Glomerular visceral epithelial cell (primary cell): ENCODE results near the gene SNX13.

Experiments used
- DNase-seq: peaks from one replicate; pipeline ENCODE4 v3.0.0-alpha.2; 2016; ENCODE audit errors: extremely low spot score

The SNX13 gene

GRCh38 chr7:17940302-17940883 is at the start of gene SNX13:
Gene SNX13 (minus strand): TSS chr7:17940494. CDS start chr7:17940295, 199 bp downstream.
- peak; percentile 92 for DNase-seq

- DNase-seq = no peak
Observed at GRCh38 chr7:17989546-17989945, 49.3 kb upstream of the SNX13 start.

- no peak for DNase-seq
Observed at GRCh38 chr7:17988858-17989257, 48.6 kb upstream of the SNX13 start.

- no peak for DNase-seq
Observed at GRCh38 chr7:17988141-17988540, 47.8 kb upstream of the SNX13 start.

GRCh38 chr7:17986851-17987250 is 46.6 kb upstream of the SNX13 start:
- DNase-seq = peak; percentile 27

- DNase-seq = peak; percentile 6
Observed at GRCh38 chr7:17985473-17986239, 45.4 kb upstream of the SNX13 start.

GRCh38 chr7:17984288-17984687 is 44.0 kb upstream of the SNX13 start:
- DNase-seq = no peak

GRCh38 chr7:17983221-17984062 is 43.1 kb upstream of the SNX13 start:
- no peak for DNase-seq

GRCh38 chr7:17976952-17977351 is 36.7 kb upstream of the SNX13 start:
- no peak for DNase-seq

GRCh38 chr7:17971411-17971810 is 31.1 kb upstream of the SNX13 start:
- no peak for DNase-seq

GRCh38 chr7:17968791-17969715 is 28.8 kb upstream of the SNX13 start:
- no peak for DNase-seq

GRCh38 chr7:17966706-17967105 is 26.4 kb upstream of the SNX13 start:
- DNase-seq = no peak

GRCh38 chr7:17965603-17966002 is 25.3 kb upstream of the SNX13 start:
- DNase-seq = no peak

GRCh38 chr7:17963281-17963680 is 23.0 kb upstream of the SNX13 start:
- no peak for DNase-seq

- no peak for DNase-seq
Observed at GRCh38 chr7:17962652-17963051, 22.4 kb upstream of the SNX13 start.

- DNase-seq = no peak
Observed at GRCh38 chr7:17957871-17958270, 17.6 kb upstream of the SNX13 start.

- no peak for DNase-seq
Observed at GRCh38 chr7:17952387-17952786, 12.1 kb upstream of the SNX13 start.

GRCh38 chr7:17951742-17952254 is 11.5 kb upstream of the SNX13 start:
- DNase-seq = no peak

- no peak for DNase-seq
Observed at GRCh38 chr7:17948526-17949238, 8.4 kb upstream of the SNX13 start.

GRCh38 chr7:17947620-17948019 is 7.3 kb upstream of the SNX13 start:
- DNase-seq = no peak

GRCh38 chr7:17946591-17946990 is 6.3 kb upstream of the SNX13 start:
- DNase-seq = no peak
